Hematopoietic multipotent progenitor cell treated with erythropoietin and hydrocortisone succinate and interleukin-3 and kit ligand, for 4 days (in vitro differentiated cells): ENCODE measurements around the gene DDN.

Experiments used
- DNase-seq: peaks from one replicate; pipeline ENCODE4 v3.0.0-alpha.2; 2015

DDN gene

GRCh38 chr12:48999371-49000131 is at the start of gene DDN:
Gene DDN, minus strand, starts transcription at chr12:48999375. Its CDS starts 88 bp downstream, at chr12:48999287.
- peak; percentile 79 for DNase-seq

- no peak for DNase-seq
Observed at GRCh38 chr12:49048953-49049352, 49.8 kb upstream of the DDN start.

GRCh38 chr12:49046129-49046895 is 47.1 kb upstream of the DDN start:
- no peak for DNase-seq

GRCh38 chr12:49044660-49045059 is 45.5 kb upstream of the DDN start:
- DNase-seq: no peak

GRCh38 chr12:49043856-49044258 is 44.7 kb upstream of the DDN start:
- DNase-seq: peak; percentile 89

GRCh38 chr12:49043241-49043640 is 44.1 kb upstream of the DDN start:
- DNase-seq: no peak

GRCh38 chr12:49041881-49042484 is 42.8 kb upstream of the DDN start:
- DNase-seq: no peak

GRCh38 chr12:49041036-49041880 is 42.1 kb upstream of the DDN start:
- DNase-seq: no peak

GRCh38 chr12:49040364-49040855 is 41.2 kb upstream of the DDN start:
- DNase-seq: no peak

GRCh38 chr12:49039421-49040363 is 40.5 kb upstream of the DDN start:
- no peak for DNase-seq

GRCh38 chr12:49038291-49038955 is 39.2 kb upstream of the DDN start:
- DNase-seq: no peak

GRCh38 chr12:49037947-49038237 is 38.7 kb upstream of the DDN start:
- no peak for DNase-seq

- no peak for DNase-seq
Observed at GRCh38 chr12:49037111-49037946, 38.2 kb upstream of the DDN start.

- no peak for DNase-seq
Observed at GRCh38 chr12:49036029-49036428, 36.9 kb upstream of the DDN start.

- DNase-seq: no peak
Observed at GRCh38 chr12:49034286-49034622, 35.1 kb upstream of the DDN start.

GRCh38 chr12:49033611-49034285 is 34.6 kb upstream of the DDN start:
- no peak for DNase-seq

- DNase-seq: no peak
Observed at GRCh38 chr12:49032679-49033447, 33.7 kb upstream of the DDN start.

GRCh38 chr12:49032276-49032675 is 33.1 kb upstream of the DDN start:
- no peak for DNase-seq

GRCh38 chr12:49031573-49032161 is 32.5 kb upstream of the DDN start:
- no peak for DNase-seq
